Keratinocyte (primary cell): ENCODE results near the gene TMC1.

Experiments
- EZH2 ChIP-seq: IDR thresholded peaks from one replicate; pipeline ENCODE4 v1.6.1; 2012; ENCODE audit warnings: inconsistent platforms, mild to moderate bottlenecking, low read length, moderate library complexity
- TF ChIP-seq, protein P1 (sequence below), 3 experiments: IDR thresholded peaks in 1 of 3; conservative IDR thresholded peaks in 1 of 3; optimal IDR thresholded peaks in 1 of 3; 2 replicates in 2 of 3; 3 replicates in 1 of 3; pipeline versions ENCODE3 to v1.5.1; 2011; ENCODE audit warnings: low read length in 3 of 3, mild to moderate bottlenecking in 3 of 3, moderate library complexity in 2 of 3, control low read depth in 1 of 3, inconsistent platforms in 1 of 3; ENCODE audit not compliant: insufficient read depth in 2 of 3; ENCODE audit errors: extremely low read depth in 1 of 3

DNA sequence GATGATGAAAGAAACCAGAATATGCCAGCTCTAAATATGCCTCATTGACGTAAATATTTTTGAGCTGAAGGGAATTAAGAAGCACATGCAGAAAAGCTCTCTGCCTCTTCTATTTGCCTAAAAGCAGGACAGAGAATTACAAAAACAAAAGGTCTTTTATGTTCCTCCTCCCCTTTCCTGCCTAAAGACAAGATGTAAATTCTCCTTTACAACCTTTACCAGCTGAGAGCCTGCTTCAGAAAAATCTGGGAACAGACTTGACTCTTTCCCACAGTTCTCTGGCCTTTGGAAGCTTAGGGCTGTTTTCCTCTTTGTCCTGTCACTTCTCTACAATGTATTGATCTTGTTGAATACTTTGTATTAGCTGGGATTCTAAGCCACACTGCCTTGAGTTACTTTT, 199.7 kb downstream of the TMC1 start:
- TF ChIP-seq, protein P1, sequence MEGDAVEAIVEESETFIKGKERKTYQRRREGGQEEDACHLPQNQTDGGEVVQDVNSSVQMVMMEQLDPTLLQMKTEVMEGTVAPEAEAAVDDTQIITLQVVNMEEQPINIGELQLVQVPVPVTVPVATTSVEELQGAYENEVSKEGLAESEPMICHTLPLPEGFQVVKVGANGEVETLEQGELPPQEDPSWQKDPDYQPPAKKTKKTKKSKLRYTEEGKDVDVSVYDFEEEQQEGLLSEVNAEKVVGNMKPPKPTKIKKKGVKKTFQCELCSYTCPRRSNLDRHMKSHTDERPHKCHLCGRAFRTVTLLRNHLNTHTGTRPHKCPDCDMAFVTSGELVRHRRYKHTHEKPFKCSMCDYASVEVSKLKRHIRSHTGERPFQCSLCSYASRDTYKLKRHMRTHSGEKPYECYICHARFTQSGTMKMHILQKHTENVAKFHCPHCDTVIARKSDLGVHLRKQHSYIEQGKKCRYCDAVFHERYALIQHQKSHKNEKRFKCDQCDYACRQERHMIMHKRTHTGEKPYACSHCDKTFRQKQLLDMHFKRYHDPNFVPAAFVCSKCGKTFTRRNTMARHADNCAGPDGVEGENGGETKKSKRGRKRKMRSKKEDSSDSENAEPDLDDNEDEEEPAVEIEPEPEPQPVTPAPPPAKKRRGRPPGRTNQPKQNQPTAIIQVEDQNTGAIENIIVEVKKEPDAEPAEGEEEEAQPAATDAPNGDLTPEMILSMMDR (optimal IDR thresholded peaks at IDR 0.05 in 1 of 3, IDR thresholded peaks at IDR 0.05 in 1 of 3, conservative IDR thresholded peaks at IDR 0.05 in 1 of 3; ENCODE audit: extremely low read depth in 1 of 3, insufficient read depth in 2 of 3, low read length in 3 of 3), result no peak
- no peak for TF ChIP-seq EZH2
